Activated naive CD4-positive, alpha-beta T cell treated with anti-CD3 and anti-CD28 coated beads, Interleukin-2, amount 50 U/mL, for 24 hours (primary cell): ENCODE measurements around the gene BCAS3.
"Not testable (repeated sequence)": the region's sequence is repeated elsewhere in the genome, so short reads cannot be mapped to it uniquely, and the experiment has no call there.

Source experiments
- H3K27ac Mint-ChIP-seq: one replicate; pipeline ENCODE4 v1.8.0; 2021; ENCODE audit warnings: mild to moderate bottlenecking, mixed read lengths
- H3K27me3 Mint-ChIP-seq: one replicate; pipeline ENCODE4 v1.8.0; 2021; ENCODE audit warnings: mixed read lengths
- H3K36me3 Mint-ChIP-seq: one replicate; pipeline ENCODE4 v1.8.0; 2021; ENCODE audit warnings: mixed read lengths
- H3K4me1 Mint-ChIP-seq: one replicate; pipeline ENCODE4 v1.8.0; 2021; ENCODE audit warnings: mixed read lengths
- H3K4me3 Mint-ChIP-seq: one replicate; pipeline ENCODE4 v1.8.0; 2021; ENCODE audit warnings: mild to moderate bottlenecking, mixed read lengths
- H3K9me3 Mint-ChIP-seq: one replicate; pipeline ENCODE4 v1.8.0; 2021; ENCODE audit warnings: mixed read lengths

Gene BCAS3

DNA sequence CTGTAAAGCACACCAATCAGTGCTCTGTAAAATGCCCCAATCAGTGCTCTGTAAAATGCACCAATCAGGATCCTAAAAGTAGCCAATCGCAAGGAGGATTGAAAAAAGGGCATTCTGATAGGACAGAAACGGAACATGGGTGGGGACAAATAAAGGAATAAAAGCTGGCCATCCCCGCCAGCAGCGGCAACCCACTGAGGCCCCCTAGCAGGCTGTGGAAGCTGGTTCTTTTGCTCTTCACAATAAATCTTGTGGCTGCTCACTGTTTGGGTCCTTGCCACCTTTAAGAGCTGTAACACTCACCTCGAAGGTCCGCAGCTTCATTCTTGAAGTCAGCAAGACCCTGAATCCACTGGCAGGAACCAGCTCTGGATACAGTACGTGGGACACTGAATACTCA lies 559.6 kb downstream of the BCAS3 start:
- Mint-ChIP-seq H3K27ac (no peak overlapping the region), H3K9me3 (no peaks in the 10 kb centered on the region), H3K4me1 (peaks cover 22% of the 10 kb centered on the region), H3K27me3 (no peaks in the 10 kb centered on the region), H3K4me3 (no peak overlapping the region), H3K36me3 (peaks cover 2% of the 10 kb centered on the region)

DNA sequence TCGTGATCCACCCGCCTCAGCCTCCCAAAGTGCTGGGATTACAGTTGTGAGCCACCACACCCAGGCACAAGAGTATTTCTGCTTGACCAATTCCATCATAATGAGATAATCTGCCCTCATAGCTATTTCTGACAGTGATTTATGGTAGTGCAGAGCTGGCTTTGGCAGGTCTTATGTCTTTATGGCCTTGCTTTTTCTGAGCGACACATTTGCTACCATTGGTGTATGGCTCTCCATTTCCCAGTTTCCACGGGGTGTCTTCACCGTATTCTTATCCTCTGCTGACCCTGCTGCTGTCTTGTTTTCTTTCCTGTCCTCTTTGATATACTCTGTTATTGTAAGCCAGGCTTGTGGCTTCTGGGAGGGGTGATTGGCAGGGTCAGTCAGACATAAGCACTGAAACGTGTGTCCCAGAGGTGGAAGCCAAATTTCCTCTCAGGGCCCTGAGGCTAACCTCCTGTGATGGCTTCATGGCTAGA lies 560.8 kb downstream of the BCAS3 start:
- H3K36me3 Mint-ChIP-seq = peaks cover 2% of the 10 kb centered on the region
- H3K27me3 Mint-ChIP-seq = no peaks in the 10 kb centered on the region
- peaks cover 18% of the 10 kb centered on the region for H3K4me1 Mint-ChIP-seq
- no peak overlapping the region for H3K4me3 Mint-ChIP-seq
- no peaks in the 10 kb centered on the region for H3K9me3 Mint-ChIP-seq
- H3K27ac Mint-ChIP-seq = no peak overlapping the region

DNA sequence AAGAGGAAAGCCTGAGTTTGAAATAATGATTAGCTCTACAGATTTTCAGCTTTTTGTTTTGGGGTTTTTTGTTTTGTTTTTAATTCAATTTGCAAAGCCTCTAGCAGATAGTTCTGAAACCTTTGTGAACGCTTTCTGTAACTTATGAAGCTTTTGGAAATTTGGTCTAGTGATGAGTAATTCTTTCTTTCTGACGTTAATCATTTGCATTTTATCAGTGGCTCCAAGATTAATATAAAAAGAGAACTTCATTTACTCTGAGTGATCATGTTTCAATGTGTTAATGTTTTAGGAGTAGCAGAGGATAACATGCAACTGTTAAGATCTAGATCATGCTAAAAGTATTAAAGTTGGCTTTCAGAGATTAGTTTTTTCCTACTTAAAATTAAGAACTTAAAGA lies 561.7 kb downstream of the BCAS3 start:
- no peak overlapping the region for H3K4me3 Mint-ChIP-seq
- peaks cover 18% of the 10 kb centered on the region for H3K4me1 Mint-ChIP-seq
- H3K27ac Mint-ChIP-seq = peak overlapping the region; percentile 81
- H3K27me3 Mint-ChIP-seq = no peaks in the 10 kb centered on the region
- no peaks in the 10 kb centered on the region for H3K9me3 Mint-ChIP-seq
- H3K36me3 Mint-ChIP-seq = peaks cover 2% of the 10 kb centered on the region

DNA sequence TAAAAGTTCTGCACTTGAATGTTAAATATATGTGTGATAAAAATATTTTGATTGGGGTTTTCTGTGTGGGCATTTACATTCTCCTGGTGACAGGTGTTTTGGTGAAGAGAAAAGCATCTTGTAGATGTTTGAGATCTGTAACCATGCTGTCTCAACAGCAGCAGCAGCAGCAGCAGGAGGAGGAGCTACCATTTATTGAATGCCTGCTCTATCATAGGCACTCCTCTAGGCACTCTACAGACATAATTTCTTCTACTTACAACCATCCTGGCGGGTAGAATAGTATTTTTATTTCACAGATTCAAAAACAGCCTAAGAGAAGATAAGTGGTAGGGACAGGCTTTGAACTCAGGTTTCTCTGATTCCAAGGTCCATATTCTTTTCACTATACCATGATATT lies 562.3 kb downstream of the BCAS3 start:
- Mint-ChIP-seq H3K27ac (peak overlapping the region; percentile 17), H3K4me1 (peaks cover 18% of the 10 kb centered on the region), H3K4me3 (no peak overlapping the region), H3K27me3 (no peaks in the 10 kb centered on the region), H3K36me3 (peaks cover 2% of the 10 kb centered on the region), H3K9me3 (no peaks in the 10 kb centered on the region)

DNA sequence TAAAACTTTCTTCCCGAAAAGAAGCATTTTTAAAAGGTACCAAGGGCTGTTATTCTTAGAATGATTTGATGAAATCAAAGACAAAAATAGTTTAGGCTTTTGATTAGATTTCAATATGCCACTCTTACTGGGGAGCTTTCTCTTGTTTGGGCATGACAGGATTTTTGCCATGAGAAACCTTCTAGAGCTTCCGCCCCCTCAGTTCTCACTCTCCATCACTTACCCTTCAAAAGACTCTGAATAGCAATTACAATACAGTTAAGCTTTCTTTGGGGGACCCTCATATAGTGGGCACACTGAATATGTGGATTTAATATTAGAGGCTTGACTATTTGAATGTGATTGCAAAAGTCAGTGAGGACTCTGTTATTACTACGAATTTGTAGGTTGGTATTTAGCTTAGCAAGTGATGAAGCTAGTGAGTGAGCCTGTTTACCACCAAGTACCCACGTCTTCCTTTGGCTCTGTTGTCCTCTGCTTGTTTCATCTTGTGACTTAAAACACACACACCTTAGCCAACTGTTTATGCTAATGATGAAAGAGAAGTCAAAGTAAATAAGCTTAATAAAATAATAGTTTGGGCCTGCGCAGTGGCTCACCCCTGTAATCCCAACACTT lies 563.3 kb downstream of the BCAS3 start:
- Mint-ChIP-seq H3K27ac (no peak overlapping the region), H3K27me3 (no peaks in the 10 kb centered on the region), H3K36me3 (peaks cover 2% of the 10 kb centered on the region), H3K4me3 (no peak overlapping the region), H3K4me1 (peaks cover 18% of the 10 kb centered on the region), H3K9me3 (no peaks in the 10 kb centered on the region)

DNA sequence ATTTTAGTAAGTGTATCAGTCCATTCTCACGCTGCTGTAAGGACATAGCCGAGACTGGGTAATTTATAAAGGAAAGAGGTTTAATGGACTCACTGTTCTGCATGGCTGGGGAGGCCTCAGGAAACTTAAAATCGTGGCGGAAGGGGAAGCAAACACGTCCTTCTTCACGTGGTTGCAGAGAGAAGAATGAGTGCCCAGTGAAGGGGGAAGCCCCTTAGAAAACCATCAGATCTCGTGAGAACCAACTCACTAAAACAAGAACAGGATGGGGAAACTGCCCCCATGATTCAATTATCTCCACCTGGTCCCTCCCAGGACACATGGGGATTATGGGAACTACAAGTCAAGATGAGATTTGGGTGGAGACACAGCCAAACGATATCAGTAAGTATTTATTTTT lies 567.3 kb downstream of the BCAS3 start:
- not testable (repeated sequence) for H3K4me1 Mint-ChIP-seq, H3K36me3 Mint-ChIP-seq, H3K4me3 Mint-ChIP-seq, H3K27me3 Mint-ChIP-seq, H3K9me3 Mint-ChIP-seq, H3K27ac Mint-ChIP-seq

DNA sequence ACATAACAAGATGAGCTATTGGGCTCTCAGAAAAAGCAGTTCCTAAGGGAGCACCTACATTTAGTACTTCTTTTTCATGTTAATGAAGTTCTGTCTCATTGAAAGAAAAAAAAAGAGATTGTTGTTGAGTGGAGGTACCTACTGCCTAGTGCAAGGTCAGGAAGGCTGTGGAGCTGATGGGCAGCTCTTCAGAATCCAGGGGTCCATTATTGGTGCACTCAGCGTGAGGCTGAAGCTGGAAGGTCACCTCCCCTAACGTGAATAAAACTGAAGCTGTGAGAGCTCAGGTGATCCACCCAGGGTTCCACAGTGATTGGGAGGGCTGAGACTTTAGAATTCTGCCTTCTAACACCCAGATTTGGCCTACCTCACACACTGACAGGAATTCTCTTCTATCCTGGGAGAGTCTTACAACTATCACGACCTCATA lies 568.1 kb downstream of the BCAS3 start:
- no peak overlapping the region for H3K27ac Mint-ChIP-seq
- no peaks in the 10 kb centered on the region for H3K36me3 Mint-ChIP-seq
- H3K4me3 Mint-ChIP-seq = no peak overlapping the region
- H3K9me3 Mint-ChIP-seq = no peaks in the 10 kb centered on the region
- H3K4me1 Mint-ChIP-seq = peaks cover 9% of the 10 kb centered on the region
- H3K27me3 Mint-ChIP-seq = no peaks in the 10 kb centered on the region

DNA sequence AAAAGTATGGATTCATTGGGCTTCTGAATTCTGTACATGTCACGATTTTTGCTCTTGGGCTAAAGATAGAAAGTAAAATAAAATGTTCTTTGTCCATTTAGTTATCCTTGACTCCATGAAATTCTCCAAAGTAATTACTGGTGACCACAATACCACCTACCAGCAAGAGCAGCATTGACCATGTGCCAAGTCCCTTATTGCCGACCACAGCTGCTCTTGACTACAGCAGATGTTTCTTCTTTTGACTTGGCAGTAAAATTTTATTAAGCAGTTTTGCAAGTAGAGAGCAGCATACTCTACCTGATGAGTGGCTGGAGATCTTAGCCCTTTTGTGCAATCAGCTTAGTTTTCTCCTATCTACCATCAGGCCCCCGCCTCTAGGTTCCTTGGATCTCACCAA lies 569.8 kb downstream of the BCAS3 start:
- Mint-ChIP-seq H3K36me3 (no peaks in the 10 kb centered on the region), H3K27me3 (no peaks in the 10 kb centered on the region), H3K4me1 (peaks cover 7% of the 10 kb centered on the region), H3K4me3 (no peak overlapping the region), H3K27ac (no peak overlapping the region), H3K9me3 (no peaks in the 10 kb centered on the region)

DNA sequence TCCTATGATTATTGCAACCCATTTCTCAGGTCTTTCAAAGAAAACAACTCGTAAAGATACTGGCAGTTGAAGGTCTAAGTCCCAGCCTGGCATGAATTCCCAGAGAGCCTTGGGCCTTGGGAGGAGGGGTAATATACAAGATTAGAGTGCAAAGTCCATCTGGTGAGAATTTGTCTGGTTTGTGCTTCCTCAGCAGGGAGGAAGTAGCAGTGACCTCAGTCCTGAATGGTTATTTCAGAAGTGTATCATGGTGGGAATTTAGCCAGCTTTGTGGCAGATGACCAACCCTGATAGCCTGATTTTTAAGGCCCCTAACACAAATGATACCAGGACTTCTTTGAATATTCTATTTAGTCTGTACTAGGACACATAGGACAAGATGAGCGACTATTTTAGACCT lies 570.7 kb downstream of the BCAS3 start:
- Mint-ChIP-seq H3K36me3 (no peaks in the 10 kb centered on the region), H3K27ac (no peak overlapping the region), H3K9me3 (no peaks in the 10 kb centered on the region), H3K4me1 (peaks cover 7% of the 10 kb centered on the region), H3K27me3 (no peaks in the 10 kb centered on the region), H3K4me3 (no peak overlapping the region)

DNA sequence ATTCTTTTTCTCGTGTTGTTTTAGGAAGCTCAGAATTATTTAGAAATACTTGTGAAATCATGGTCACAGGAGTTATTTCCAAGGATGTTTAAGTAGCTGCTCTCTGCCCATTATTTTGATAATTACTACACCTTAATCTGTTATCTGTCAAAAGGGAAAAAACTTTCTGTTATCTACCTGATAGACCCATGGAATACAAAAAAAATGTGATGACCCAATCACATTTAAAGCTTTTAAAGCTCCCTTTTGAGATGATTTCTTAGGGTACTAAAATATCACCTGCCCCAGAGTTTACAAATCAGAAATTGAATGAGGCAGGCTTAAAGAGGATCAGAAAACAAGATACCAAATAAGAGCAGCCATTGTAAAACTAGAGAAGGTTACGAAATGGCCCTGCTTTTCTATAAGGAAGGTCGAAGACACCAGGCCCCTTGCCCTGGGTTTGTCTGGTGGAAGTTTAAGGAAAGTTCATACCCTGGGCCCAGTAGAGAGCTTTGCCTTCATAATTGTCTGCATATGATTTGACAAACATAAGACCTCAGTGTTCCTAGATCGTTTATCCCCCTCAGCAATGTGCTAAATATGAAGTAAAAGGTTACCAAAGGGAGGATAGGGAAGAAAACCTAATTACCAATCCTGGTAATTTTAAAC lies 572.1 kb downstream of the BCAS3 start:
- Mint-ChIP-seq H3K9me3 (no peaks in the 10 kb centered on the region), H3K36me3 (no peaks in the 10 kb centered on the region), H3K4me1 (peaks cover 7% of the 10 kb centered on the region), H3K27ac (no peak overlapping the region), H3K27me3 (no peaks in the 10 kb centered on the region), H3K4me3 (no peak overlapping the region)

DNA sequence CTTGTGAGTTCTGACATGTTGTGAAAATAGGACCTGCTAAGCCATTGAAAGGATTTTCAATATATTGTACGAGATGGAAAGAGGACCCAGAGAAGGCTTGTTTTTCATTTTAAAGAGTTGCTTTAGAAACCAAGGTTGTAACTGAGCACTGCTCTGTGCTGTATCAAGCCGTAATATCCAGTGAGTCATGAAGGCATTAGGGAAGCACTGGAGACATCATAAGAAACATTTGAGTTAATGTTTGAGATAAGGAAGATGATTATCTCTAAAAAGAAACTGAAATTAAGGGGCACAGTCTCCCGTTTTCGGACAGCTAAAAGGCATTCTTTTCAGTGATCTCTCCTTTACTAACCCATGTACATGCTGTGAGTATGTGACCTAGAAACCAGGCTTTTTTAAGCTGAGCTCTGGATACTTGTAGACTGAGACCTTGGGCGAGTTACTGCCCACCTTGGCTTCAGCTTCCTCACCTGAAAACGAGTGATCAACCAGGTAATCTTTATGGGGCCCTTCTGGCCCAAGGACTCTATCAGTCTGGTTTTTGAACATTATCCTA lies 572.8 kb downstream of the BCAS3 start:
- no peaks in the 10 kb centered on the region for H3K36me3 Mint-ChIP-seq
- H3K4me1 Mint-ChIP-seq = peaks cover 7% of the 10 kb centered on the region
- H3K27me3 Mint-ChIP-seq = no peaks in the 10 kb centered on the region
- no peaks in the 10 kb centered on the region for H3K9me3 Mint-ChIP-seq
- H3K4me3 Mint-ChIP-seq = no peak overlapping the region
- no peak overlapping the region for H3K27ac Mint-ChIP-seq

DNA sequence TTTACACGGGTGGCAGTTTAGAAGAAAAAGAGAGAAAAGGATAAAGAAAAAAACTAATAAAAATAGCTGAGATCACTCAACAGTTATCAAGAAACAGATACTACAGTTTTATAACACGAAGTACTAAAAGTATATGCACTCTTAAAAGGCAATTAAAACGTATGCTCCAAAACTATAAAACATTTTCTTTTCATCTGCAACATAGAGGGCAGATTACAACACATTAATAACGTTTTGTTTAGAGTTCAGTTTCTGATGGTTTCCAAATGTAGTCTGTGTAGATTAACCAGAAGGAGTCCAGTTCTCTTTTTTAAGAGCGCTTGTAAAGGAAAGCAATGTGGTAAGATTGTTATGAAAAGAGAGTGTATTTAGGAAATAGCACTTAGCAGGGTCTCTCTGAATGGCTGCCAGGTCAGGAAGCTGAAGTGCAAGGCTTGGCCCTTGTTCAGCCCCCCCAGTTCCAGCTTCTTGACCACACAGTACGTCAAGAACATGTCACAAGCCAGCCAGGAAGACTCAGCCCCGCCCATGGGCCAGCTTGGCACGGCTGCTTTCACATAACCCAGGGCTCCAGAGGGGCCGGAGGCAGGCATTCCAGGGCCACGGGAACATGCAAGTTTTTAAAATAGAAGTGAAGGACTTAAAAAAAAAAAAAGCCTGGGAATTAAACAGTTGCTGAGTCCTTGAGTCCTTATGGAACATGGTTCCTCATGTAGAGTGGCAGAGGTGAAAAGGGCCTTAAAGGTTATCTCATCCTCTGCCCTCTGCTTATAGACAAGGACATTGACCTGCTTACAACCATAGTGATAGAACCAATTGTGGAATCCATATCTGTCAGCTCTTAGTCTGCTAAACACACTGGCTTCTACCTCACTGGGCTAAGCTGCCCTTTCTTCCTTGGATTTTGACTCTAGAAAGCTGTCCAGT lies 574.6 kb downstream of the BCAS3 start:
- Mint-ChIP-seq H3K36me3 (no peaks in the 10 kb centered on the region), H3K27ac (no peak overlapping the region), H3K4me1 (peaks cover 7% of the 10 kb centered on the region), H3K27me3 (no peaks in the 10 kb centered on the region), H3K9me3 (no peaks in the 10 kb centered on the region), H3K4me3 (no peak overlapping the region)

DNA sequence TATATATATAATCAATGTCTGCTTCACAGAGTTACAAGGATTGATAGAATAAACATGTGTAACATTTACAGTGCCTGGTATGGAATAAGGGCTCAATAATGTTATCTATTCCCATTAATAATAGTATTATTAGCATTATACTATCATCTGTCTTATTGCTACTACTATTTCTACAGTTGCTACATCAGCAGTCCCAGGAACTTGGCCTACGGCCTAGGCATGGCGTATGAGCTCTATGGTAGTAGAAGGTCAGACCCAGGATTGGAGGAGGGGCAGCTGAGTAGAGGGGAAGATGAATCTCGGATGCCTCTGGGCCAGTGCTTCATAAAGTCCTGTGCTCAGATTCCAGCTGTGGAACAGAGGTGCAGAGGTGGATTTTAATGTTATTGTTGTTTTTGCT lies 575.7 kb downstream of the BCAS3 start:
- H3K27ac Mint-ChIP-seq = no peak overlapping the region
- peaks cover 7% of the 10 kb centered on the region for H3K4me1 Mint-ChIP-seq
- H3K27me3 Mint-ChIP-seq = no peaks in the 10 kb centered on the region
- H3K36me3 Mint-ChIP-seq = no peaks in the 10 kb centered on the region
- H3K4me3 Mint-ChIP-seq = no peak overlapping the region
- no peaks in the 10 kb centered on the region for H3K9me3 Mint-ChIP-seq

DNA sequence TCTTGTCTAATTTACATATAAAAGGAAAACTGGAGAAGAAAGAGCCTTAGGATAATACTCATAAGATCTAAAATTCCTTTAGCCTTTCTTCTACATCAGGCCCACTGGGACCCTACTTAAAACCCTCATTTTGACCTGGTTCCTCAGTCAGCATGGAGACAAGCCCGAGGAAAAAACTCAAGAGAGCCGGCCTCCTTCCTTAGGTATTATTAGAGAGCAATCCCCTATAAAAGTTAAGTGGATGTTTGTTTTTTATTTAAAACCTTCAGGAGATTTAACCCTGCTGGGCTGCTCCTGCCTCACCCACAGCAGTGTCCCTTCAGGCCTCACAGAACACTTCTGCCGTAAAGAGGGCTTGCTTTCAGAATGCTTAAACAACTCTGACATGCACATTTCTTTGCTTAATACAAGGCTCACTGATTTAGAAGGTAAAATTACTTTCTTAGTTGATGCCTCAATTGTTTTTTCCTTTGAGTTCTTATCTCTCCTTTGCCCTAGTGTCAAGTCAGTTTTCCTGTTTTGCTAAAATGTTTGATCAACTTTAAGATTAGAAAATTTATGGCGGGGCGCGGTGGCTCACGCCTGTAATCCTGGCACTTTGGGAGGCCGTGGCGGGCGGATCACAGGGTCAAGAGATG lies 576.4 kb downstream of the BCAS3 start:
- Mint-ChIP-seq H3K4me1 (peaks cover 7% of the 10 kb centered on the region), H3K4me3 (no peak overlapping the region), H3K27me3 (no peaks in the 10 kb centered on the region), H3K36me3 (no peaks in the 10 kb centered on the region), H3K9me3 (no peaks in the 10 kb centered on the region), H3K27ac (no peak overlapping the region)

DNA sequence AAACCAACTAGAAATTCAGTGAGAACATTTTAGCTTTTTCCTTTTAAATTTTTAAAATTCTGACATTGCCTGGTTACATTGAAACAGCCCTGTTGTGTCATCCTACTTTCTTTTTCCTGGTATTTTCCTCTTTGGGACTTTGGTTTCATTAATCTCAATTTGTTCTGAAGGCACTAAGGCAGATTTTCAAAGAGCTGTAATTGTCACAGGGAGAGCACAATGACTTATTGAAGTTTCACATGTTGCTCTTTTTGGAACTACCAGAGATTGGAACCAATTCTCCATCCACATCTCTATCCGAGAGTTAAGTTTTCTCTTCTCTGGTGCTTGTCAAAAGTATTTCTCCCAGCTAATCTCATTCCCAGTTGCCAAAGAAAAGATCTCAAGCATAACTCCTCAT lies 577.3 kb downstream of the BCAS3 start:
- no peaks in the 10 kb centered on the region for H3K36me3 Mint-ChIP-seq
- H3K4me1 Mint-ChIP-seq = peaks cover 7% of the 10 kb centered on the region
- H3K27me3 Mint-ChIP-seq = no peaks in the 10 kb centered on the region
- no peak overlapping the region for H3K27ac Mint-ChIP-seq
- no peaks in the 10 kb centered on the region for H3K9me3 Mint-ChIP-seq
- H3K4me3 Mint-ChIP-seq = no peak overlapping the region
